Measurements from ENCODE around the gene TNNI2.

Gene TNNI2

GRCh38 chr11:1889941-1890855 is 51.4 kb downstream of the TNNI2 start:
- DNase-seq, result no peak

Data from activated T-cell treated with anti-CD3 and anti-CD28 coated beads for 4 hours (primary cell).